BE2C (cell line): ENCODE data around the gene WIPF1.

Experiments
- DNase-seq: peaks from one replicate; pipeline ENCODE4 v3.0.0-alpha.2; 2020
- H3K27me3 ChIP-seq: fragments of 250-450 bp; sonication (Bioruptor Pico); 2 replicates; pipeline ENCODE4 v1.5.1; 2020; ENCODE audit warnings: mild to moderate bottlenecking
- H3K36me3 ChIP-seq: fragments of 250-450 bp; sonication (Bioruptor Pico); 2 replicates; pipeline ENCODE4 v1.5.1; 2020; ENCODE audit warnings: mild to moderate bottlenecking
- H3K4me1 ChIP-seq: fragments of 250-450 bp; sonication (Bioruptor Pico); 2 replicates; pipeline ENCODE4 v1.5.1; 2020
- H3K4me3 ChIP-seq: 2 replicates; pipeline ENCODE4 v1.5.1; 2011; ENCODE audit warnings: low read depth, low read length
- H3K9me3 ChIP-seq: fragments of 250-450 bp; sonication (Bioruptor Pico); 2 replicates; pipeline ENCODE4 v1.5.1; 2020
- CTCF ChIP-seq: IDR thresholded peaks from 2 replicates; pipeline ENCODE4 v1.5.1; 2012; ENCODE audit warnings: mild to moderate bottlenecking, low read depth, low read length

The WIPF1 gene

GRCh38 chr2:174597009-174597344 is 627 bp downstream of the WIPF1 start:
- Histone ChIP-seq H3K9me3 (no peaks in the 10 kb centered on the region), H3K4me3 (no peak overlapping the region), H3K4me1 (peaks cover under 1% of the 10 kb centered on the region; the same call in 1 of the 2 replicates), H3K27me3 (no peaks in the 10 kb centered on the region), H3K36me3 (no peaks in the 10 kb centered on the region)
- no peak for DNase-seq
- no peak for TF ChIP-seq CTCF

GRCh38 chr2:174595891-174596397 is 1.7 kb downstream of the WIPF1 start:
- TF ChIP-seq CTCF: no peak
- H3K4me3 ChIP-seq: no peak overlapping the region
- H3K36me3 ChIP-seq: no peaks in the 10 kb centered on the region
- peaks cover 8% of the 10 kb centered on the region for H3K4me1 ChIP-seq
- H3K27me3 ChIP-seq: no peaks in the 10 kb centered on the region
- no peak for DNase-seq
- H3K9me3 ChIP-seq: no peaks in the 10 kb centered on the region

- no peak overlapping the region for H3K4me3 ChIP-seq
- no peak for TF ChIP-seq CTCF
- no peaks in the 10 kb centered on the region for H3K27me3 ChIP-seq
- H3K4me1 ChIP-seq: peaks cover 10% of the 10 kb centered on the region
- H3K36me3 ChIP-seq: no peaks in the 10 kb centered on the region
- DNase-seq: no peak
- no peaks in the 10 kb centered on the region for H3K9me3 ChIP-seq
Measured at GRCh38 chr2:174595116-174595809, 2.3 kb downstream of the WIPF1 start.

- DNase-seq: no peak
- Histone ChIP-seq H3K4me1 (peaks cover 10% of the 10 kb centered on the region), H3K4me3 (no peak overlapping the region), H3K9me3 (no peaks in the 10 kb centered on the region), H3K36me3 (no peaks in the 10 kb centered on the region), H3K27me3 (no peaks in the 10 kb centered on the region)
- no peak for TF ChIP-seq CTCF
Measured at GRCh38 chr2:174594456-174594855, 3.1 kb downstream of the WIPF1 start.

GRCh38 chr2:174593574-174594203 is 3.9 kb downstream of the WIPF1 start:
- no peak for DNase-seq
- no peak overlapping the region for H3K4me3 ChIP-seq

More at GRCh38 chr2:174593574-174594203, 3.9 kb downstream of the WIPF1 start:
- TF ChIP-seq CTCF: no peak
- peaks cover 10% of the 10 kb centered on the region for H3K4me1 ChIP-seq
- no peaks in the 10 kb centered on the region for H3K36me3 ChIP-seq
- no peaks in the 10 kb centered on the region for H3K9me3 ChIP-seq
- H3K27me3 ChIP-seq: no peaks in the 10 kb centered on the region
